ENCODE data around the gene TAOK1. TPM values are rescaled to one million over a fixed set of nuclear protein-coding genes. Genes with fewer than 3 reads are reported as not detected.

TAOK1 gene
- total RNA-seq, 1 donor from 2014 or later: 48.6 TPM

- DNase-seq (no peak), ATAC-seq (ENCODE audit: poor library complexity) (no peak)
- intact Hi-C loops (cut with DNase I): no loop called here
These were observed 173.7 kb downstream of the TAOK1 start for GRCh38 chr17:29563816-29564215.

- peak; percentile 71 for DNase-seq
- no peak for ATAC-seq (ENCODE audit: poor library complexity)
- intact Hi-C loops (cut with DNase I): no loop called here
These were observed 175.7 kb downstream of the TAOK1 start for GRCh38 chr17:29565643-29566472.

- intact Hi-C loops (cut with DNase I): no loop called here
- ATAC-seq (ENCODE audit: poor library complexity) (peak; percentile 59), DNase-seq (peak; percentile 85)
These were observed 176.5 kb downstream of the TAOK1 start, which contains the start of gene ABHD15 for GRCh38 chr17:29566473-29567303. Gene ABHD15, minus strand, starts transcription at chr17:29567037. Its CDS starts 71 bp downstream, at chr17:29566966.

GRCh38 chr17:29567304-29567553 lies 177.1 kb downstream of the TAOK1 start:
- no peak for DNase-seq
- ATAC-seq (ENCODE audit: poor library complexity): peak; percentile 18
- intact Hi-C loops (cut with DNase I): no loop called here

GRCh38 chr17:29567554-29568330 lies 177.6 kb downstream of the TAOK1 start:
- DNase-seq (peak; percentile 83), ATAC-seq (ENCODE audit: poor library complexity) (peak; percentile 54)
- intact Hi-C loops (cut with DNase I): no loop called here

- intact Hi-C loops (cut with DNase I): no loop called here
- peak; percentile 93 for DNase-seq
- peak; percentile 68 for ATAC-seq (ENCODE audit: poor library complexity)
These were observed 178.4 kb downstream of the TAOK1 start, which contains the start of gene TP53I13 for GRCh38 chr17:29568331-29569244. Gene TP53I13, plus strand, starts transcription at chr17:29568701. Its CDS starts 58 bp downstream, at chr17:29568759.

- DNase-seq: no peak
- intact Hi-C loops (cut with DNase I): no loop called here
- no peak for ATAC-seq (ENCODE audit: poor library complexity)
These were observed 179.2 kb downstream of the TAOK1 start for GRCh38 chr17:29569245-29569950.

GRCh38 chr17:29570521-29570920 lies 180.4 kb downstream of the TAOK1 start:
- DNase-seq (no peak), ATAC-seq (ENCODE audit: poor library complexity) (no peak)
- intact Hi-C loops (cut with DNase I): no loop called here

GRCh38 chr17:29571486-29571882 lies 181.3 kb downstream of the TAOK1 start:
- DNase-seq (no peak), ATAC-seq (ENCODE audit: poor library complexity) (no peak)
- intact Hi-C loops (cut with DNase I): no loop called here

GRCh38 chr17:29571883-29572681 lies 181.9 kb downstream of the TAOK1 start:
- no peak for DNase-seq
- intact Hi-C loops (cut with DNase I): no loop called here
- ATAC-seq (ENCODE audit: poor library complexity): peak; percentile 16

- ATAC-seq (ENCODE audit: poor library complexity) (peak; percentile 60), DNase-seq (peak; percentile 78)
- intact Hi-C loops (cut with DNase I): no loop called here
These were observed 182.8 kb downstream of the TAOK1 start for GRCh38 chr17:29572691-29573557.

GRCh38 chr17:29573558-29573869 lies 183.4 kb downstream of the TAOK1 start:
- no peak for ATAC-seq (ENCODE audit: poor library complexity)
- intact Hi-C loops (cut with DNase I): no loop called here

GRCh38 chr17:29573871-29574731 lies 183.9 kb downstream of the TAOK1 start:
- intact Hi-C loops (cut with DNase I): no loop called here
- no peak for ATAC-seq (ENCODE audit: poor library complexity)
- no peak for DNase-seq

More at GRCh38 chr17:29573558-29573869, 183.4 kb downstream of the TAOK1 start:
- no peak for DNase-seq

GRCh38 chr17:29574732-29575510 lies 184.8 kb downstream of the TAOK1 start:
- intact Hi-C loops (cut with DNase I): no loop called here
- ATAC-seq (ENCODE audit: poor library complexity) (no peak), DNase-seq (no peak)

Data from Right ventricle myocardium superior (tissue), 1 donor.